ENCODE measurements around the gene OR2D2.
"Not testable (repeated sequence)": the region's sequence is repeated elsewhere in the genome, so short reads cannot be mapped to it uniquely, and the experiment has no call there.

OR2D2 gene

GRCh38 chr11:6919698-6920097, 27.4 kb upstream of the OR2D2 start:
- 39% methylated on average over 2 of the region's 2 CpGs for WGBS
- Histone ChIP-seq H3K9ac (ENCODE audit: low read depth, low read length) (no peak overlapping the region), H3K27me3 (ENCODE audit: insufficient read depth, low read length) (no peaks in the 10 kb centered on the region), H3K9me3 (ENCODE audit: insufficient read depth, low read depth, low read length) (no peaks in the 10 kb centered on the region), H3K27ac (ENCODE audit: low read depth, low read length) (no peak overlapping the region), H3K36me3 (ENCODE audit: insufficient read depth, low read length) (no peaks in the 10 kb centered on the region), H3K4me3 (ENCODE audit: low read length) (no peak overlapping the region), H3K4me1 (ENCODE audit: insufficient read depth, low read length) (no peaks in the 10 kb centered on the region)

GRCh38 chr11:6911948-6912347, 19.6 kb upstream of the OR2D2 start:
- H3K4me1 ChIP-seq (ENCODE audit: insufficient read depth, low read length) = no peaks in the 10 kb centered on the region
- H3K27ac ChIP-seq (ENCODE audit: low read depth, low read length) = no peak overlapping the region
- no peaks in the 10 kb centered on the region for H3K9me3 ChIP-seq (ENCODE audit: insufficient read depth, low read depth, low read length)
- no peaks in the 10 kb centered on the region for H3K36me3 ChIP-seq (ENCODE audit: insufficient read depth, low read length)
- H3K4me3 ChIP-seq (ENCODE audit: low read length) = no peak overlapping the region
- H3K27me3 ChIP-seq (ENCODE audit: insufficient read depth, low read length) = no peaks in the 10 kb centered on the region
- 93% methylated on average over 3 of the region's 3 CpGs for WGBS
- H3K9ac ChIP-seq (ENCODE audit: low read depth, low read length) = no peak overlapping the region

GRCh38 chr11:6911378-6911777, 19.1 kb upstream of the OR2D2 start:
- Histone ChIP-seq H3K36me3 (ENCODE audit: insufficient read depth, low read length) (no peaks in the 10 kb centered on the region), H3K27me3 (ENCODE audit: insufficient read depth, low read length) (no peaks in the 10 kb centered on the region)

GRCh38 chr11:6904804-6905203, 12.5 kb upstream of the OR2D2 start:
- H3K27me3 ChIP-seq (ENCODE audit: insufficient read depth, low read length); H3K9ac ChIP-seq (ENCODE audit: low read depth, low read length); H3K36me3 ChIP-seq (ENCODE audit: insufficient read depth, low read length); H3K4me1 ChIP-seq (ENCODE audit: insufficient read depth, low read length); H3K27ac ChIP-seq (ENCODE audit: low read depth, low read length); H3K4me3 ChIP-seq (ENCODE audit: low read length); H3K9me3 ChIP-seq (ENCODE audit: insufficient read depth, low read depth, low read length): not testable (repeated sequence)
- 86% methylated on average over 13 of the region's 13 CpGs for WGBS

More at GRCh38 chr11:6911378-6911777, 19.1 kb upstream of the OR2D2 start:
- no peaks in the 10 kb centered on the region for H3K4me1 ChIP-seq (ENCODE audit: insufficient read depth, low read length)
- no peak overlapping the region for H3K9ac ChIP-seq (ENCODE audit: low read depth, low read length)
- WGBS = 92% methylated on average over 3 of the region's 3 CpGs
- H3K9me3 ChIP-seq (ENCODE audit: insufficient read depth, low read depth, low read length) = no peaks in the 10 kb centered on the region
- no peak overlapping the region for H3K4me3 ChIP-seq (ENCODE audit: low read length)
- no peak overlapping the region for H3K27ac ChIP-seq (ENCODE audit: low read depth, low read length)

- no peak overlapping the region for H3K27ac ChIP-seq (ENCODE audit: low read depth, low read length)
- WGBS = 95% methylated on average over 2 of the region's 2 CpGs
- no peaks in the 10 kb centered on the region for H3K4me1 ChIP-seq (ENCODE audit: insufficient read depth, low read length)
- no peak overlapping the region for H3K9ac ChIP-seq (ENCODE audit: low read depth, low read length)
- H3K9me3 ChIP-seq (ENCODE audit: insufficient read depth, low read depth, low read length) = no peaks in the 10 kb centered on the region
- H3K36me3 ChIP-seq (ENCODE audit: insufficient read depth, low read length) = no peaks in the 10 kb centered on the region
- H3K27me3 ChIP-seq (ENCODE audit: insufficient read depth, low read length) = no peaks in the 10 kb centered on the region
- no peak overlapping the region for H3K4me3 ChIP-seq (ENCODE audit: low read length)
These were observed 8.2 kb upstream of the OR2D2 start for GRCh38 chr11:6900327-6900999.

- no peak overlapping the region for H3K9ac ChIP-seq (ENCODE audit: low read depth, low read length)
- H3K4me3 ChIP-seq (ENCODE audit: low read length) = no peak overlapping the region
- WGBS = 80% methylated on average over 1 of the region's 1 CpG
- H3K36me3 ChIP-seq (ENCODE audit: insufficient read depth, low read length) = no peaks in the 10 kb centered on the region
- H3K27ac ChIP-seq (ENCODE audit: low read depth, low read length) = no peak overlapping the region
- no peaks in the 10 kb centered on the region for H3K9me3 ChIP-seq (ENCODE audit: insufficient read depth, low read depth, low read length)
- H3K4me1 ChIP-seq (ENCODE audit: insufficient read depth, low read length) = no peaks in the 10 kb centered on the region
- no peaks in the 10 kb centered on the region for H3K27me3 ChIP-seq (ENCODE audit: insufficient read depth, low read length)
These were observed 6.6 kb upstream of the OR2D2 start for GRCh38 chr11:6898911-6899310.

GRCh38 chr11:6895010-6895409, 2.7 kb upstream of the OR2D2 start:
- no peaks in the 10 kb centered on the region for H3K9me3 ChIP-seq (ENCODE audit: insufficient read depth, low read depth, low read length)
- H3K9ac ChIP-seq (ENCODE audit: low read depth, low read length) = no peak overlapping the region
- H3K4me3 ChIP-seq (ENCODE audit: low read length) = no peak overlapping the region
- H3K36me3 ChIP-seq (ENCODE audit: insufficient read depth, low read length) = no peaks in the 10 kb centered on the region
- H3K4me1 ChIP-seq (ENCODE audit: insufficient read depth, low read length) = no peaks in the 10 kb centered on the region
- H3K27me3 ChIP-seq (ENCODE audit: insufficient read depth, low read length) = no peaks in the 10 kb centered on the region
- H3K27ac ChIP-seq (ENCODE audit: low read depth, low read length) = no peak overlapping the region

- no peaks in the 10 kb centered on the region for H3K36me3 ChIP-seq (ENCODE audit: insufficient read depth, low read length)
- no peaks in the 10 kb centered on the region for H3K9me3 ChIP-seq (ENCODE audit: insufficient read depth, low read depth, low read length)
- H3K4me3 ChIP-seq (ENCODE audit: low read length) = no peak overlapping the region
- H3K4me1 ChIP-seq (ENCODE audit: insufficient read depth, low read length) = no peaks in the 10 kb centered on the region
- H3K27ac ChIP-seq (ENCODE audit: low read depth, low read length) = no peak overlapping the region
- H3K27me3 ChIP-seq (ENCODE audit: insufficient read depth, low read length) = no peaks in the 10 kb centered on the region
- H3K9ac ChIP-seq (ENCODE audit: low read depth, low read length) = no peak overlapping the region
These were observed 1.8 kb upstream of the OR2D2 start for GRCh38 chr11:6894097-6894496.

GRCh38 chr11:6889835-6890234, 2.5 kb downstream of the OR2D2 start:
- H3K4me3 ChIP-seq (ENCODE audit: low read length) = no peak overlapping the region
- H3K9ac ChIP-seq (ENCODE audit: low read depth, low read length) = no peak overlapping the region
- no peak overlapping the region for H3K27ac ChIP-seq (ENCODE audit: low read depth, low read length)
- H3K9me3 ChIP-seq (ENCODE audit: insufficient read depth, low read depth, low read length) = peaks cover 6% of the 10 kb centered on the region; the same call in 1 of the 2 replicates
- no peaks in the 10 kb centered on the region for H3K4me1 ChIP-seq (ENCODE audit: insufficient read depth, low read length)
- 100% methylated on average over 1 of the region's 1 CpG for WGBS
- H3K36me3 ChIP-seq (ENCODE audit: insufficient read depth, low read length) = no peaks in the 10 kb centered on the region
- no peaks in the 10 kb centered on the region for H3K27me3 ChIP-seq (ENCODE audit: insufficient read depth, low read length)

GRCh38 chr11:6888830-6889229, 3.5 kb downstream of the OR2D2 start:
- Histone ChIP-seq H3K27me3 (ENCODE audit: insufficient read depth, low read length) (no peaks in the 10 kb centered on the region), H3K9ac (ENCODE audit: low read depth, low read length) (no peak overlapping the region)
- WGBS = 97% methylated on average over 4 of the region's 4 CpGs

GRCh38 chr11:6887711-6888110, 4.6 kb downstream of the OR2D2 start:
- 86% methylated on average over 5 of the region's 5 CpGs for WGBS
- not testable (repeated sequence) for H3K27ac ChIP-seq (ENCODE audit: low read depth, low read length); H3K9ac ChIP-seq (ENCODE audit: low read depth, low read length); H3K36me3 ChIP-seq (ENCODE audit: insufficient read depth, low read length); H3K27me3 ChIP-seq (ENCODE audit: insufficient read depth, low read length); H3K9me3 ChIP-seq (ENCODE audit: insufficient read depth, low read depth, low read length); H3K4me3 ChIP-seq (ENCODE audit: low read length); H3K4me1 ChIP-seq (ENCODE audit: insufficient read depth, low read length)

More at GRCh38 chr11:6888830-6889229, 3.5 kb downstream of the OR2D2 start:
- no peaks in the 10 kb centered on the region for H3K4me1 ChIP-seq (ENCODE audit: insufficient read depth, low read length)
- H3K27ac ChIP-seq (ENCODE audit: low read depth, low read length) = no peak overlapping the region
- no peaks in the 10 kb centered on the region for H3K36me3 ChIP-seq (ENCODE audit: insufficient read depth, low read length)
- no peak overlapping the region for H3K4me3 ChIP-seq (ENCODE audit: low read length)
- peaks cover 6% of the 10 kb centered on the region; the same call in 1 of the 2 replicates for H3K9me3 ChIP-seq (ENCODE audit: insufficient read depth, low read depth, low read length)

- H3K9me3 ChIP-seq (ENCODE audit: insufficient read depth, low read depth, low read length) = no peaks in the 10 kb centered on the region
- no peaks in the 10 kb centered on the region for H3K4me1 ChIP-seq (ENCODE audit: insufficient read depth, low read length)
- H3K27me3 ChIP-seq (ENCODE audit: insufficient read depth, low read length) = no peaks in the 10 kb centered on the region
These were observed 9.5 kb downstream of the OR2D2 start for GRCh38 chr11:6882751-6883150.

More at GRCh38 chr11:6882751-6883150, 9.5 kb downstream of the OR2D2 start:
- Histone ChIP-seq H3K4me3 (ENCODE audit: low read length) (no peak overlapping the region), H3K36me3 (ENCODE audit: insufficient read depth, low read length) (no peaks in the 10 kb centered on the region), H3K27ac (ENCODE audit: low read depth, low read length) (no peak overlapping the region), H3K9ac (ENCODE audit: low read depth, low read length) (no peak overlapping the region)

Data from HUES64 (cell line).